HL-60/S4 treated with retinoic acid at 250 ng/mL for 4 days and 3 days (cell line): ENCODE data around the gene GPN3.
"Not testable (repeated sequence)": the region's sequence is repeated elsewhere in the genome, so short reads cannot be mapped to it uniquely, and the experiment has no call there.

Source experiments
- in situ Hi-C: fragments of 300-500 bp; cut with MboI; formaldehyde crosslinking; loops from 2 replicates; pipeline ENCODE4 v1.7.0; 2022; ENCODE audit warnings: low sequenced_read_pairs

GPN3 gene

GRCh38 chr12:110468214-110469048 lies at the start of gene GPN3, which contains the start of gene FAM216A:
GPN3 (minus strand) TSS chr12:110468257; CDS start chr12:110468203, 54 bp downstream.
FAM216A (plus strand) TSS chr12:110468845; CDS start chr12:110468876, 31 bp downstream.
- in situ Hi-C loops = no loop called here

- in situ Hi-C loops = no loop called here
Observed at GRCh38 chr12:110516995-110517394, 48.9 kb upstream of the GPN3 start.

GRCh38 chr12:110514363-110514762 lies 46.3 kb upstream of the GPN3 start:
- in situ Hi-C loops = no loop called here

- in situ Hi-C loops = no loop called here
Observed at GRCh38 chr12:110513842-110514241, 45.8 kb upstream of the GPN3 start.

GRCh38 chr12:110508071-110508586 lies 40.1 kb upstream of the GPN3 start:
- in situ Hi-C loops = loop anchor here (10.0 kb wide), 1 partner anchor 53 kb away; the partner anchor contains the start of gene ARPC3

GRCh38 chr12:110505332-110505731 lies 37.3 kb upstream of the GPN3 start:
- in situ Hi-C loops = loop anchor here (10.0 kb wide), 1 partner anchor 51 kb away; the partner anchor contains the start of gene ARPC3

GRCh38 chr12:110503432-110503831 lies 35.4 kb upstream of the GPN3 start:
- in situ Hi-C loops = loop anchor here (10.0 kb wide), 1 partner anchor 49 kb away; the partner anchor contains the start of gene ARPC3

- in situ Hi-C loops = loop anchor here (10.0 kb wide), 1 partner anchor 47 kb away; the partner anchor contains the start of gene ARPC3
Observed at GRCh38 chr12:110501752-110502738, 34.0 kb upstream of the GPN3 start, which contains the start of the genes RAD9B and VPS29. RAD9B (plus strand) TSS chr12:110502331; CDS start chr12:110502338, 7 bp downstream. VPS29 (minus strand) TSS chr12:110502111; CDS start chr12:110502051, 60 bp downstream.

- in situ Hi-C loops = loop anchor here (10.0 kb wide), 1 partner anchor 47 kb away; the partner anchor contains the start of gene ARPC3
Observed at GRCh38 chr12:110501399-110501751, 33.3 kb upstream of the GPN3 start.

- in situ Hi-C loops = no loop called here
Observed at GRCh38 chr12:110498984-110499706, 31.1 kb upstream of the GPN3 start.

- in situ Hi-C loops = no loop called here
Observed at GRCh38 chr12:110475426-110475825, 7.4 kb upstream of the GPN3 start.

GRCh38 chr12:110467847-110468213 lies 227 bp downstream of the GPN3 start:
- in situ Hi-C loops = no loop called here

GRCh38 chr12:110466791-110467190 lies 1.3 kb downstream of the GPN3 start:
- in situ Hi-C loops = no loop called here

GRCh38 chr12:110465765-110466164 lies 2.3 kb downstream of the GPN3 start:
- in situ Hi-C loops = not testable (repeated sequence)

GRCh38 chr12:110465024-110465423 lies 3.0 kb downstream of the GPN3 start:
- in situ Hi-C loops = no loop called here

GRCh38 chr12:110461189-110461588 lies 6.9 kb downstream of the GPN3 start:
- in situ Hi-C loops = not testable (repeated sequence)

GRCh38 chr12:110458756-110459155 lies 9.3 kb downstream of the GPN3 start:
- in situ Hi-C loops = loop anchor here (10.0 kb wide), 2 partner anchors 46 to 236 kb away; partner anchors contain the start of genes RAD9B and VPS29

- in situ Hi-C loops = loop anchor here (10.0 kb wide), 2 partner anchors 51 to 241 kb away; partner anchors contain the start of genes RAD9B and VPS29
Observed at GRCh38 chr12:110453569-110454296, 14.3 kb downstream of the GPN3 start.

- in situ Hi-C loops = loop anchor here (10.0 kb wide), 2 partner anchors 54 to 244 kb away; partner anchors contain the start of genes RAD9B and VPS29
Observed at GRCh38 chr12:110451263-110451662, 16.8 kb downstream of the GPN3 start.
